Psoas muscle (tissue), 8 donors: Measurements from ENCODE around the gene VSTM1. TPM values are rescaled to one million over a fixed set of nuclear protein-coding genes. Genes with fewer than 3 reads are reported as not detected.
A peak's percentile ranks its signal among the peaks of the same experiment; 100 is the strongest.

ENCODE experiments used
- ATAC-seq, 4 donors: fragments of 200-7000 bp; cut with Tn5 transposase; one replicate each; pipeline ENCODE4 v1.9.1; 2020; ENCODE audit warnings: moderate library complexity in 3 of 4, mild to moderate bottlenecking in 2 of 4
- DNase-seq, 2 donors: peaks; one replicate each; pipeline ENCODE4 v3.0.0-alpha.2; 2020
- H3K27ac ChIP-seq: fragments of 200-600 bp; one replicate; pipeline ENCODE4 v1.8.0; 2022
- H3K27me3 ChIP-seq, 3 donors: fragments of 200-600 bp in 1 of 3; one replicate each; pipeline versions ENCODE4 v1.6.1 to v1.8.0; 2013 to 2022; ENCODE audit warnings: low read length in 2 of 3, mild to moderate bottlenecking in 2 of 3, moderate library complexity in 1 of 3; ENCODE audit not compliant: insufficient read depth in 3 of 3
- H3K36me3 ChIP-seq, 2 donors: fragments of 200-600 bp in 1 of 2; one replicate each; pipeline versions ENCODE4 v1.6.1 to v1.8.0; 2013 to 2022; ENCODE audit warnings: low read depth in 1 of 2, mild to moderate bottlenecking in 1 of 2, moderate library complexity in 1 of 2; ENCODE audit not compliant: insufficient read depth in 1 of 2
- H3K4me1 ChIP-seq: fragments of 200-600 bp; one replicate; pipeline ENCODE4 v1.8.0; 2022
- H3K4me3 ChIP-seq: fragments of 200-600 bp; one replicate; pipeline ENCODE4 v1.8.0; 2022; ENCODE audit warnings: mild to moderate bottlenecking
- H3K9me3 ChIP-seq: fragments of 200-600 bp; one replicate; pipeline ENCODE4 v1.8.0; 2022
- CTCF ChIP-seq: fragments of 200-600 bp; IDR thresholded peaks from one replicate; pipeline ENCODE4 v1.8.0; 2022; ENCODE audit warnings: antibody characterized with exemption
- WGBS, 3 donors: extraction: QIAGEN DNeasy Blood & Tissue Kit; methylation state at CpG; one replicate each; pipeline versions ENCODE4 v1.1.6 to v1.1.7; 2013; 5-methylcytosine and 5-hydroxymethylcytosine counted together
- intact Hi-C, 2 donors: fragments of 100-400 bp; cut with DNase I; formaldehyde crosslinking; loops; one replicate each; pipeline versions ENCODE4 v1.11.0 to v1.14.2; 2022
- polyA plus RNA-seq, 3 donors: library from polyadenylated mRNA; stranded (reverse); fragments of 200-250 nt; gene quantifications; one replicate each; pipeline ENCODE4 v1.2.3, GENCODE V29; 2013
- total RNA-seq, 4 donors: library from RNA; stranded (reverse); fragmentation: NEBNext Ultra II Directional in 2 of 4; extraction: Animal tissue kit (Norgen Biotek cat#: 25700) in 2 of 4; gene quantifications; one replicate each; pipeline versions ENCODE4 v1.2.1 to v1.2.4, GENCODE V29; 2021 to 2023
- donor health status: healthy with polysubstance abuse.
- donor health status: DM: no; HTN: no; CAD: no; lungs with moderate emphysema.
- donor health status: Bipolar disorder and iron deficiency.
- donor health status: healthy.
- donor health status: DM: yes; HTN: yes; CAD: no.
- donor health status: DM: no; HTN: no; CAD: no.
- donor health status: DM: no; HTN: no; CAD: no.
- donor health status: DM: yes; HTN: yes; CAD: no.

The VSTM1 gene
- total and polyA plus RNA-seq, 7 donors = not detected

- no peak overlapping the region for H3K27ac ChIP-seq
- no peaks in the 10 kb centered on the region for H3K4me1 ChIP-seq
- no peak for ATAC-seq
- H3K4me3 ChIP-seq = no peak overlapping the region
- peaks cover 4 to 53% of the 10 kb centered on the region in 2 donors for H3K36me3 ChIP-seq
- intact Hi-C loops = no loop called here
- no peaks in the 10 kb centered on the region for H3K9me3 ChIP-seq
- no peak for DNase-seq
- WGBS, 3 donors = 76 to 86% (median 79%) methylated on average over 2 of the region's 2 CpGs
- H3K27me3 ChIP-seq = no peaks in the 10 kb centered on the region
- no peak for TF ChIP-seq CTCF
Observed at GRCh38 chr19:54001496-54001895, 62.2 kb downstream of the VSTM1 start.

- no peak for TF ChIP-seq CTCF
- Histone ChIP-seq H3K27me3 (no peaks in the 10 kb centered on the region), H3K27ac (no peak overlapping the region), H3K36me3 (peaks cover 4 to 52% of the 10 kb centered on the region in 2 donors), H3K4me3 (no peak overlapping the region), H3K9me3 (no peaks in the 10 kb centered on the region), H3K4me1 (no peaks in the 10 kb centered on the region)
- 74 to 78% (median 77%) methylated on average over 5 of the region's 5 CpGs for WGBS, 3 donors
- no peak for DNase-seq
- ATAC-seq = no peak
- intact Hi-C loops = no loop called here
Observed at GRCh38 chr19:53999694-54000093, 64.0 kb downstream of the VSTM1 start.

GRCh38 chr19:53998223-53998622, 65.5 kb downstream of the VSTM1 start:
- 46 to 69% (median 60%) methylated on average over 7 of the region's 7 CpGs for WGBS, 3 donors

GRCh38 chr19:53994811-53995210, 68.9 kb downstream of the VSTM1 start:
- no peak for ATAC-seq
- intact Hi-C loops = no loop called here
- peak overlapping the region; percentile 84 for H3K4me3 ChIP-seq

More at GRCh38 chr19:53998223-53998622, 65.5 kb downstream of the VSTM1 start:
- Histone ChIP-seq H3K27ac (no peak overlapping the region), H3K27me3 (peaks cover 0 to 6% (median 0%) of the 10 kb centered on the region in 3 donors), H3K9me3 (no peaks in the 10 kb centered on the region), H3K4me3 (no peak overlapping the region), H3K4me1 (no peaks in the 10 kb centered on the region), H3K36me3 (peaks cover 4 to 41% of the 10 kb centered on the region in 2 donors)
- no peak for ATAC-seq
- no peak for TF ChIP-seq CTCF
- intact Hi-C loops = no loop called here
- DNase-seq = no peak

More at GRCh38 chr19:53994811-53995210, 68.9 kb downstream of the VSTM1 start:
- TF ChIP-seq CTCF = no peak
- 82 to 87% (median 83%) methylated on average over 5 of the region's 5 CpGs for WGBS, 3 donors
- Histone ChIP-seq H3K27ac (peak overlapping the region; percentile 3), H3K9me3 (no peaks in the 10 kb centered on the region), H3K27me3 (peaks cover 0 to 6% (median 0%) of the 10 kb centered on the region in 3 donors), H3K36me3 (peaks cover 0 to 12% of the 10 kb centered on the region in 2 donors), H3K4me1 (peaks cover 6% of the 10 kb centered on the region)
- DNase-seq = no peak
